Liver (tissue), 3 donors: ENCODE measurements around the gene DYRK3.

Source experiments
- CTCF ChIP-seq: fragments of 150-350 bp; IDR thresholded peaks from 2 replicates; pipeline ENCODE4 v1.5.1; 2017; ENCODE audit warnings: improper control_type of control experiment, low read depth, low read length; ENCODE audit not compliant: missing input control
- FOXA1 ChIP-seq: IDR thresholded peaks from 2 replicates; pipeline ENCODE4 v1.6.1; 2016; ENCODE audit warnings: antibody characterized with exemption
- JUND ChIP-seq, 2 donors: IDR thresholded peaks; 2 replicates each; pipeline ENCODE4 v1.6.1; 2016; ENCODE audit warnings: antibody characterized with exemption in 2 of 2
- MAX ChIP-seq: IDR thresholded peaks from 2 replicates; pipeline ENCODE4 v1.6.1; 2016; ENCODE audit warnings: antibody characterized with exemption
- SP1 ChIP-seq: IDR thresholded peaks from 2 replicates; pipeline ENCODE4 v1.6.1; 2018; ENCODE audit warnings: antibody characterized with exemption, mild to moderate bottlenecking
- TAF1 ChIP-seq: conservative IDR thresholded peaks from 2 replicates; pipeline ENCODE4 v1.6.1; 2016; ENCODE audit warnings: antibody characterized with exemption, mild to moderate bottlenecking
- YY1 ChIP-seq: IDR thresholded peaks from 2 replicates; pipeline ENCODE4 v1.6.1; 2016; ENCODE audit warnings: antibody characterized with exemption, mild to moderate bottlenecking
- TF ChIP-seq, protein P1 (sequence below): IDR thresholded peaks from 2 replicates; pipeline ENCODE4 v1.6.1; 2016; ENCODE audit warnings: antibody characterized with exemption, mild to moderate bottlenecking
- donor health status: healthy.
- donor health status: healthy.

- TF ChIP-seq, protein P1, sequence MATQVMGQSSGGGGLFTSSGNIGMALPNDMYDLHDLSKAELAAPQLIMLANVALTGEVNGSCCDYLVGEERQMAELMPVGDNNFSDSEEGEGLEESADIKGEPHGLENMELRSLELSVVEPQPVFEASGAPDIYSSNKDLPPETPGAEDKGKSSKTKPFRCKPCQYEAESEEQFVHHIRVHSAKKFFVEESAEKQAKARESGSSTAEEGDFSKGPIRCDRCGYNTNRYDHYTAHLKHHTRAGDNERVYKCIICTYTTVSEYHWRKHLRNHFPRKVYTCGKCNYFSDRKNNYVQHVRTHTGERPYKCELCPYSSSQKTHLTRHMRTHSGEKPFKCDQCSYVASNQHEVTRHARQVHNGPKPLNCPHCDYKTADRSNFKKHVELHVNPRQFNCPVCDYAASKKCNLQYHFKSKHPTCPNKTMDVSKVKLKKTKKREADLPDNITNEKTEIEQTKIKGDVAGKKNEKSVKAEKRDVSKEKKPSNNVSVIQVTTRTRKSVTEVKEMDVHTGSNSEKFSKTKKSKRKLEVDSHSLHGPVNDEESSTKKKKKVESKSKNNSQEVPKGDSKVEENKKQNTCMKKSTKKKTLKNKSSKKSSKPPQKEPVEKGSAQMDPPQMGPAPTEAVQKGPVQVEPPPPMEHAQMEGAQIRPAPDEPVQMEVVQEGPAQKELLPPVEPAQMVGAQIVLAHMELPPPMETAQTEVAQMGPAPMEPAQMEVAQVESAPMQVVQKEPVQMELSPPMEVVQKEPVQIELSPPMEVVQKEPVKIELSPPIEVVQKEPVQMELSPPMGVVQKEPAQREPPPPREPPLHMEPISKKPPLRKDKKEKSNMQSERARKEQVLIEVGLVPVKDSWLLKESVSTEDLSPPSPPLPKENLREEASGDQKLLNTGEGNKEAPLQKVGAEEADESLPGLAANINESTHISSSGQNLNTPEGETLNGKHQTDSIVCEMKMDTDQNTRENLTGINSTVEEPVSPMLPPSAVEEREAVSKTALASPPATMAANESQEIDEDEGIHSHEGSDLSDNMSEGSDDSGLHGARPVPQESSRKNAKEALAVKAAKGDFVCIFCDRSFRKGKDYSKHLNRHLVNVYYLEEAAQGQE: no peak
- TF ChIP-seq CTCF (no peak), SP1 (no peak), JUND (IDR thresholded peaks at IDR 0.05) (no peak), FOXA1 (no peak), TAF1 (no peak), YY1 (no peak), MAX (no peak)
Measured at GRCh38 chr1:206680279-206680678, 44.9 kb downstream of the DYRK3 start.
